ENCODE results near the gene IL17REL. TPM values are rescaled to one million over a fixed set of nuclear protein-coding genes. Genes with fewer than 3 reads are reported as not detected.

Gene IL17REL
- total RNA-seq, 1 experiment from 2014 or later = not detected

Small RNA genes lying within 50 kb of the gene (microRNA-seq; reads per million reads assigned to microRNA genes)
- gene MIR6821 = 1.7 reads per million

Other genes starting within 250 kb of the IL17REL start
- gene BRD1, start 184.9 kb downstream of the IL17REL start, total RNA-seq (2022) = 46.9 and 48.3 TPM in 2 replicates
- 17.3 TPM in 2 replicates for gene ZBED4, start 158.9 kb downstream of the IL17REL start, total RNA-seq (2022)
- gene ALG12, start 94.3 kb downstream of the IL17REL start, total RNA-seq (2022) = 31.6 and 35.7 TPM in 2 replicates
- gene CRELD2, start 94.1 kb downstream of the IL17REL start, total RNA-seq (2022) = 38.1 and 43.3 TPM in 2 replicates
- 39.6 and 41.1 TPM in 2 replicates for gene PIM3, start 52.0 kb downstream of the IL17REL start, total RNA-seq (2022)
- gene TTLL8, start 45.5 kb upstream of the IL17REL start, total RNA-seq (2022) = not detected in 2 replicates
- 0.14 TPM in 1 of 2 replicates, not detected in the other for gene MLC1, start 72.7 kb upstream of the IL17REL start, total RNA-seq (2022)
- 0.30 TPM in 1 of 2 replicates, not detected in the other for gene MOV10L1, start 77.2 kb upstream of the IL17REL start, total RNA-seq (2022)
- gene PANX2, start 158.0 kb upstream of the IL17REL start, total RNA-seq (2022) = 2.2 and 2.6 TPM in 2 replicates
- 33.5 and 35.0 TPM in 2 replicates for gene TRABD, start 173.1 kb upstream of the IL17REL start, total RNA-seq (2022)
- gene SELENOO, start 188.2 kb upstream of the IL17REL start, total RNA-seq (2022) = 29.3 and 29.5 TPM in 2 replicates
- 29.3 and 34.2 TPM in 2 replicates for gene TUBGCP6, start 232.3 kb upstream of the IL17REL start, total RNA-seq (2022)
- 61.3 and 63.5 TPM in 2 replicates for gene HDAC10, start 238.5 kb upstream of the IL17REL start, total RNA-seq (2022)
- 35.6 and 37.4 TPM in 2 replicates for gene MAPK12, start 248.9 kb upstream of the IL17REL start, total RNA-seq (2022)

All from Caco-2 (cell line).